DMS53 (cell line): Measurements from ENCODE around the gene AXIN1.
A peak's percentile ranks its signal among the peaks of the same experiment; 100 is the strongest.
"Not testable (repeated sequence)": the region's sequence is repeated elsewhere in the genome, so short reads cannot be mapped to it uniquely, and the experiment has no call there.

ENCODE experiments used
- DNase-seq: peaks from one replicate; lab custom pipeline; 2025; lab: John Stamatoyannopoulos, UW

AXIN1 gene

DNA sequence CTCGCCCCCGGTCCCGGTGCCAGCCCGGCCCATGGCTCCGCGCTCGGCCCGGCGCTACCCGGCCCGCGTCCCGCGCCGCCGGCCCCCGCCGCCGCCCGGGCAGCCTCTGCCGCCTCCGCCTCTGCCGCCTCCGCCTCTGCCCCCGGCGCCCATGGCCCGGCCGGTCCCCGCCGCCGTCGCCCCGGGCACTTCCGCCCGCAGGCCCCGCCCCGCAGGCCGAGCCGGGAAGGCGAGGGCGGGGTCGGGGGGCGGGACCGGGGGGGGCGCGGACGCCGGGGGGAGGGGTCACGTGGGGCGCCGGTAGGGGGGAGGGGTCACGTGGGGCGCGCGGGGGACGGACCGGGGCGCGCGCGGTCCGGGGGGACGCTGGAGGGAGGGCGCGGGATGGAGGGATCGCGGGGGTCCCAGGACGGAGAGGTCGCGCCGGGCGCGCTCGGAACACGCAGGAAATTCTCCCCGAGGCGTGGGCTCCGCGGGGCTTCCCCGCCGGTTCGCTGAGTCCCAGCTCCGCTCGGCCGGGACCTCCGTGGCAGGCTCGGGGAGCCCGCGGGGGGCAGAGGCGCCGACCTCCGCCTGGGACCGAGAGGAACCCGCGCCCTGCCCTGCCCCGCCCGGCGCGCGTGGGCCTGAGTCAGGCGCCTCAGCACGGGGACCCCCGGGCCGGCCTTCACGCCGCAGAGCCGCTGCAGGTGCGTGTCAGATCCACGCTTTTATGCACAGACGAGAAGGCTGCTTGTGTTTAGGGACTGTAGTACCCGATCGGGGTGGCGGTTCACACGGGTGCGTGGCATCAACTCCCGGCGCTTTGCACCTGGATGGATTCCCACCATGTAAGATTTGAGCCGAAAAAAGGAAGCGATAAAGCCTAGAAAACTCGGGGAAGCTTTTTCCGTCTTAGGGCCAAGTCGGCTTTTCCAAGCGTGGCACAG, 29.5 kb upstream of the AXIN1 start, which contains the start of gene PGAP6:
Gene PGAP6, minus strand, starts transcription at position 190 of the 929 bp plus-strand sequence. Its CDS starts 157 bp downstream, at position 33.
- peak; percentile 83 for DNase-seq

DNA sequence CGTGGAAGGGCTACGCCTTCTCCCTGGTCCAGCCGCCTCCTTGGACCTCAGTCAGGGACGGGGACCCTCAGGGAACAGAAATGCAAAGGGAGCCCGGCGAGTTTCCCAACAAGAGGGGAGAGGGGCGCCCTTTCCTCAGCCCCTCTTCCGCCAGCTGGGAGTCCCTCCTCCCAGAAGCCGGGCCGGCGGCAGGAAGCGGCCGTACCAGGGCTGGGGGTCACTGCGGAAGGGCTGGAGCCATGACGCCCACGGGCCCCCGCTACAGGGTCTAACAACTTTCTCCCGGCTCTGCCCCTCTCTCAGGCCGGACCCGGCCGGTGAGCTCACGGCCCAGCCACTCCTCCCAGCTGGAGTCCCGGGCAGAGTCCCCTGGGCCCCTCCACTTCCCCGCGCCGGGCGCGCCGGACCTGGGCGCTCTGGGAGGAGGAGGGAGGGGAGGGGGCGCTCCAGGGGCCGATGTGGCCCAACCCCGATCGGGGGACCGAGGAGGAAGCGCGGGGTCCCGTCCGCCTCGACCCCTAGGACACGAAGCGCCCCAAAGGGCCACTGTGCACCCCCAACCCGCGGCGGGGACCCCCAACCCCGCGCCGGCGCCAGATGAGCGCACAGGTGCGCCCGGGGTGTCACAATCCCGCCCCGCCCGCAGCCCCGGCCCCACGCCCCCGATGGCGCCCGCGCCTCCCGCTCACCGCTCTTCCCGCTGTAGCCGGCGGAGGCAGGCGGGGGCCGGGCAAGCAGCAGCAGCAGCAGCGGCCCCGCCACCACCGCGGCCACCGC, 28.7 kb upstream of the AXIN1 start:
- peak; percentile 74 for DNase-seq

GRCh38 chr16:380762-381011, 28.2 kb upstream of the AXIN1 start:
- DNase-seq: no peak

- DNase-seq: no peak
These were observed 27.6 kb upstream of the AXIN1 start for GRCh38 chr16:379961-380761.

GRCh38 chr16:379183-379960, 26.8 kb upstream of the AXIN1 start:
- peak; percentile 95 for DNase-seq

DNA sequence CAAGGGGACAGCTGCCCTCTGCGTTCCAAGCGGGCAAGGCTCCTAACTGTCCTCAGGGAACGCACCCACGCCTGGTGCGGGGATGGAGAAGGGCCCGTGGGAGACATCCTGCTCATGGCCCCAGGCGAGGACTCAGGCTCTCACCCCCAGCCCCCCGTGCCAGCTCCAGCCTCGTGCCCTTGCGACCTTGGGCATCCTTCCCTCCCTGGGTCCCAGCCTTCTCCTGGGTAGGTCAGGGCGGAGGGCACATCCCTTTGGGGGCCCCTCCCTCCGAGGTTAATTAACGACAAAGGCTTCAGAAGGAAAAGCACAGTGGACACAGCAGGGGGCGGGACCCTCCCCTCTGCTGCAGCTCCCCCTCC, 26.3 kb upstream of the AXIN1 start:
- DNase-seq: no peak

GRCh38 chr16:378113-378820, 25.7 kb upstream of the AXIN1 start:
- not testable (repeated sequence) for DNase-seq

GRCh38 chr16:377419-377951, 25.0 kb upstream of the AXIN1 start:
- DNase-seq: no peak

DNA sequence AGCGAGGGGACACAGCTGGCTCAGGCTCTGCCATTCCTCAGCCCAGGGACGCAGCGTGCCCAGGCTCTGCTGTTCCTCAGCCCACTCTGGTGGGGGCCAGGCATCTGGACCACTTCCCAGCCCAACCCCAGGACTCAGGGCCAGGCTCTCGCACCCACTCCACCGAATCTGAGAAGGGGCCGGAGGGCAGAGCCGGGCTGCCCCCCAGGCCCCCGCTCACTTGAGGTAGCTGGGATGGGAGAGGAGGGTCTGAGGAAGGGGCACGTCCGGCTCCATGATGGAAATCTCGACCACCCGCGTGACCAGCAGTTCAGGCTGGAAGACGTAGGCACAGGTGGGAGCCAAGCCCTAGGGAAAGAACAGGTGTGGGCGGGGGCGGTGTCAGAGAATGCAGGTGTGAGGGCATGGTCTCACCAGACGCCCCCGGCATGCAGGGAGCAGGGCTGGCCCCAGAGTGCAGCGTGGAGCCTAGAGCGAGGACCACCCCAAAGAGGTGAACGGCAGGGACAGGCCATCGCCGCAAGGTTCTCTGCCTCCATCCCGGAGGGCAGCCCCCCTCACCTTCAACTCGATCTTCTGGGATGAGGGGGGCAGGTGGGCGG, 24.4 kb upstream of the AXIN1 start:
- DNase-seq: no peak

DNA sequence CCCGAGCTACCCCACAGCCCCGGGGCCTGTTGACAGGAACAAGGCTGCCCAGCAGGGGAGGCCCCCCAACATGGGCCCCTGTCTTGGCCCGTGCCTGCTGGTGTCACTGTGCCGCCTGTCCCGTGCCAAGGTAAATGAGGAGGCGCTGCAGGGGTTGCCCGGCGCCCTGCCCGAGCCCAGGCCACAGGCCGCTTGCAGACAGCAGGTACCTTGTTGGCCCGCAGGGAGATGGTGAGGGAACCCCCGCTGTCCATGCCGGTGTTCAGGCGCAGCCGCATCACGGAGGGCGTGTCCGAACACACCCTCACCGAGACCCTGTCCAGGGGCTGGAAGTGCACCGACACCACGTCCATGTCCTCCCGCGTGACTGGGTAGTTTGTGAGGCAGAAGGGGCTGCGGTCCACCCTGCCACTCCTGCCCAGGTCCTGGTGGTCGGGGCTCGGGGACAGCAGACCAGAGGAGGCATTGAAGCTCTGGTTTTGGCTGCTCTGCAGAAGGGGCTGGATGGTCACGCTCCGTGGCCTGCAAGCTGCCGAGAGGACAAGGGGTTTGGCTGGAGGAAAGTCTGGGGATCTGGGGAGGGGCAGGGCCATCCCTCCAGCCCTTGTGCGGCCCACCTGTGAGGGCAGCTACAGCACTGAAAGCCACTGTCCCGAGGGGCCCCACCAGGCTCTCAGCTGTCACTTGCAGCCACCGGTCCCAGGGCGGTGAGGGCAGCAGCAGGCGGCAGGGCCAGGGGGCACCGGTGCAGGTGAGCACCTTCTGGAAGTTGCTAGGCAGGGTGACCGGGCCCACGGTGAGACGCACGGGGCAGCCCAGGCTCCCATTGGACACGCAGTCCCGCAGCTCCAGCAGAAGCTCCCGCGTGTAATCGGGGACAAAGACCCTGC, 23.6 kb upstream of the AXIN1 start:
- DNase-seq: no peak

DNA sequence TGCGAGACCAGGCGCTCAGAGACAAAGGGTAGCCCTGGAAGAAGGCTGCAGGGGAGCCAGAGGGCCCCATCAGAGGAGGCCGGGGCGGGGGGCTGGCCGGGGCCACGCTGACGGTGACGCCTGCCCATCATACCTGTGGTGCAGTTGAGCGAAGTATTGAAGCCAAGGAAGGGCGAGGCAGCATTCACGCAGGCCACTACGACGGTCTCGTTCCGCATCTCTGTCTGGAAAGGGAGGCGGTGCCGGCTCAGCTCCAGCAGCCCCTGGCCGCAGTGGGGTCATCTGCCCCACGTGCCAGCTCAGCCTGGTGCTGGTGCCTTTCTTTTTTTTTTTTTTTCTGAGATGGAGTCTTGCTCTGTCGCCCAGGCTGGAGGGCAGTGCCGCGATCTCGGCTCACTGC, 22.7 kb upstream of the AXIN1 start:
- no peak for DNase-seq

DNA sequence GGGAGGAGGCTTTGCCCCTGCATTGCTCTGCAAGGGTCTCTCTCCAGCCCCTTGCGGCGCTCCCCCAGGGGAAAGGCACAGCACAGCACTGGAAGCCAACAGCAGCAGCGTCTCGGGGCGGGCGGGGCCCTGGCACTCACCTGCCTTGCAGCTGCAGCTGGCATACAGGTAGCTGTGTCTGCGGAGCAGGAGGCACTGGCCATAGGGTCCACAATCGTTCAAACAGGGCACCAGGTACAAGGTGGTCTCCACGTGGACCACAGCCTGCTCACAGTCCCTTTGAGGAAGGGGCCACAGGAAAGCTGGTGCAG, 22.0 kb upstream of the AXIN1 start:
- no peak for DNase-seq

DNA sequence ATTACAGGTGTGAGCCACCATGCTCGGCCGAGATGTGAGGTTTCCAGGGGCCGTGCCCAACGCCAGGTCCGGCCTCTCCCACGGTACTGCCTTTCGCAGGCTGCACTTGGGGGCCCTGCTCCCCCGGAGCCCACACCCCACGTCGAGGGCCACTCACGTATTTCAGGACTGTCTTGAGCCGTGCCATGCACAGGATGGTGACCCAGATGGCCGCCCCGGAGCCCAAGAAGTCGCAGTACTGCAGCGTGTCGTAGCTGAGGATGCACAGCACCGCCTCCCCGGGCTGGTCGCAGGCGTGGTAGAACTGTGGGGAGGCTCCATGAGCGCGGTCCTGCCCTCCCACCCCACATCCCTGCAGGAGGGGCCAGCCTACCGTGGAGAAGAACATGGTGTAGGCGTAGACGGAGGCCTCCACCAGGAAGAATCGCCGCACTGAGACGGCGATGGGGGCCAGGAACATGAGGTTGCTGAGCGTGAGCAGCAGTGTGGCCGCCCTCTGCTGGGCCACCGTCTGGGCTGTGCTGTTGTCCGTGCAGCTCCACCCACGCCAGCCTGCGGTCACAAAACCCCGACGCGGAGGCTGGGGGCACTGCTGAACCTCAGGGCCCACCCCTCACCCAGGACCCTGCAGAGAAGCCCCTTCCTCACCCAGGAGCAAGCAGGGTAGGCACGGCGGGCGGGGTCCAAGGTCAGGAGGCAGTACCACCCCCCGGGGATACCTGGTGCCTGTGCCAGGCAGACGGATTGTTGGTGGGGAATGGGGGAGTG, 21.5 kb upstream of the AXIN1 start:
- DNase-seq: no peak

DNA sequence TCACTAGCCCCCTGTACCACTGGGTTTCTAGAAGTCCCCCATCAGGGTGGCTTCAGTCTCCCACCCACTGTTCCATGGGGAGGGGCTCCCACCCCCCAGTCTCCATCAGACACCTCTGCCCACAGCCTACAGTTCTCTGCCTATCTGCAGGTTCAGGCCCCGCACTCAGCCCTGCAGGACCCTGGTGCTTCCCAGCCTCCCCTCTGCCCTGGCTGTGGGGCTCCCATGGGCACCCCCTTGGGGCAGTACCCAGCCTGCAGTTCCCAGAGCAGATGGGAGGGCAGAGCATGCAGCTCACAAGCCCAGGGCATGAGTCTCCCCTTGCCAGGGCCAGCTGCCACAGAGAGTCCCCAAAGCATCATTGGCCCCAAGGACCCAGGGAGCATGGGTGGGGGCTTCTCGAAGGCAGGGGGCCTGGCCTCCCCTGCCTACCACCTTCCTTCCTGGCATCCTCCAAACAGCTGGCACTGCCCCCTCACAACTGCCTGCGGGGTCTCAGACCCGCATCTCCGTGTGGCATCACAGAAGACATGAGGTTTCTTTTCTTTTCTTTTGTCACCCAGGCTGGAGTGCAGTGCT, 20.6 kb upstream of the AXIN1 start:
- no peak for DNase-seq

- DNase-seq: no peak
These were observed 19.9 kb upstream of the AXIN1 start for GRCh38 chr16:372302-372983.

GRCh38 chr16:371515-372301, 19.2 kb upstream of the AXIN1 start:
- peak; percentile 66 for DNase-seq

GRCh38 chr16:370979-371514, 18.5 kb upstream of the AXIN1 start:
- DNase-seq: peak; percentile 43
